Iris pigment epithelial cell (primary cell): ENCODE results near the gene PTCD2.
"Not testable (repeated sequence)": the region's sequence is repeated elsewhere in the genome, so short reads cannot be mapped to it uniquely, and the experiment has no call there.

Experiments used
- DNase-seq: peaks from one replicate; pipeline ENCODE4 v3.0.0-alpha.2; 2011; ENCODE audit warnings: low read depth

The PTCD2 gene

GRCh38 chr5:72380492-72381274 lies 60.5 kb downstream of the PTCD2 start:
- DNase-seq = no peak

GRCh38 chr5:72383280-72383679 lies 63.1 kb downstream of the PTCD2 start:
- peak; percentile 67 for DNase-seq

DNA sequence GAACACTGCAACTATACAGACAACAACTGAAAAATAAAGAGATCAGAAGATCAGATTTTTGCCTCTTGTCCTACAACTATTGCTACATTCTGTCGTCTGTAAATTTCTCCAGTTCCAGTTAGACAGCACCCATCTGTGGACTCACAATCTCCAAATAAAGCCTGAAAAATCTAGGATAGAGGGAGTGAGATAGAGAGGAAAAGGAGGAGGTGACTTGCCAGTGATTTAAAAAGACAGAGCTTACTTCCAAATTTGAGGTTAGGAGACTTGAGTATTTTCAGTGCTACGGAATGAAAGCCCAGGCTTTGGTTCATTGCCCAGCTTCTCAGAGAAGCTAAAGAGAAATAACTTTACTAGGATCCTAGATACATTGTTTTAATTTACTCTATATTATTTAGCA lies 63.6 kb downstream of the PTCD2 start:
- no peak for DNase-seq

- DNase-seq = no peak
Observed at GRCh38 chr5:72386639-72387038, 66.5 kb downstream of the PTCD2 start.

GRCh38 chr5:72387985-72388384 lies 67.8 kb downstream of the PTCD2 start:
- peak; percentile 91 for DNase-seq

- DNase-seq = peak; percentile 51
Observed at GRCh38 chr5:72388646-72389045, 68.5 kb downstream of the PTCD2 start.

DNA sequence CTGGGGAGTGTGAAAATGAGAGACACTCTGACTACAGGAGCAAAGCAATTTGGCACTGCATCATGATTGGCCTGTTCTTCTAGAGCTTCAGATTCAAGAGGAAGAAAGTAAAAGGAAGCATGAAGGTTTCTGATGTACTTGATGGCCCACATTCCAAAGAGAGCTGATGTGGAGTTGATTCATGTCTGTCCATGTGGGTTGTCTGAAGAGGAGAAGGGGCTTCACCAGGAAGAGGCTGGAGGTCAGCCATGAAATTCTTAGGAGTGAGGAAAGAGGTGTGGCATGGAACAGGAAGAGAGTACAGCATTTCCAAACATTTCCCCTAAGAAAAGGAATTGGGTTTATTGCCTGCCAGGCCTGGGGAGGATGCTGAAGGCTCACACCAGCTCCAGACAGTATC lies 70.7 kb downstream of the PTCD2 start:
- DNase-seq = no peak

DNA sequence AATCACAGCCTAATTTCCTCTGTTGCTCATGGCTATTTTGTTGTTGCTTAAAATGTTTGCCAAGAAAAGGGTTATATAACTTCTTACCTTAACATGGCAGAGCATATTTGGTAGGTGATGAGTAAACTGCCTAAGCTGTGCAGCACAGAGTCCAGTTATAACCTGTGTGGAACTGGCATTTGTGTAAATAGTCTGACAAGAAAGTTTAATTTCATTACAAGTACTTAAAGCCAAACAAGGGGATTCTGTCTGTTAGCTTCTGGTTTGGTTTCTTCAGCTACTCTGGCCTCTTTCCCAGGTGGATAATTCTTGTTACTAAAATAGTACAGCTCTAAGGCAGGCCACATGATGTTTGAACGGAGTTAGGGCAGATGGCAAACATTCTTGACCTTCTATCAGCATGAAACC lies 72.2 kb downstream of the PTCD2 start:
- peak; percentile 60 for DNase-seq

DNA sequence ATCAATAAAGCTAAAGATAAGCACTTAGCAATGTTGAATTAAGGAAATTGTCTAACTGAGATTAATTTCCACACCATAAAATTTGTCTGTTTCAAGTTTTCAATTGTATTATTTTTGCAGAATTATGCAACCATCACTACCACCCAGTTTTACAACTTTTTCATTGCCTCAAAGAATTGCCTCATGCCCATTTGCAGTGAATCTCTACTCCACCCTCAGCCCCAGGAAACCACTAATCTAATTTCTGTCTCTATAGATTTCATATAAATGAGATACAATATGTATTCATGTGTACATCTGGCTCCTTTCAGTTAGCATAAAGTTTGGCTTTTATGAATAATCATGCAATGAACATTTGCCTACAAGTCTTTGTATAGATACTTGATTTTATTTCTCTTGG lies 72.9 kb downstream of the PTCD2 start:
- no peak for DNase-seq

DNA sequence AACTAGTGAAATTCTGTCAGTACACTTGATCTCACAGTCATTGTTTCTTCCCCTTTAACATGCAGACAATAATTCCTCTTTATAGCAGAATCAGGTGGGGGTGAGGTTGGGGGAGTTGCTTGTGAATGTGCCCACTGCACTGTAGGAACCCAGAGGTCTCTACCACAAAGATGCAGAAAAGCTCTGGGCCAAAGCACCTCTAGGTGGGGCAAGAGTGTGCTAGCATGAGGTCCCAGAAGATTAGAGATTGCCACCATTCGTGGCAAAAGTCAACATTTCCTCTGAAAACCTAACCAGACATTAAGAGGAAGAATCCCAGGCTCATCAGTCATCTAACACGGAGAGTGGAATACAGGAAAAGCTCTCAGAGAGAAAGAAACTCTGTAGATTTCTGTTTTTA lies 74.5 kb downstream of the PTCD2 start:
- no peak for DNase-seq

GRCh38 chr5:72397836-72398235 lies 77.7 kb downstream of the PTCD2 start:
- DNase-seq = no peak

DNA sequence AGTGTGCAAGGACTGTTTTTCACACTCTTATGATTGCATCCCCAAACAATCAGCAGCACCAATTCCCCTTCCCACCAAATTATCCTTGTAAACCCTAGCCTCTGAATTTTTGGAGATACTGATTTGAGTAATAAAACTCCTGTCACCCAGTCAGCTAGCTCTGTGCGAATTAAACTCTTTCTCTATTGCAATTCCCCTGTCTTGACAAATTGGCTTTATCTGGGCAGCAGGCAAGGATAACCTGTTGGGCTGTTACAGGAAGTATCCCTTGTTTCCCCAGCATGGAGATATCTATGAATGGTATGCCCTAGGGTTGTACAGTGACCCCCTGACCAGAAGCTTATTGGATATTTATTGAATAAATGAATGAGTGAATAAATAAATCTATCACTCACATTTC lies 80.8 kb downstream of the PTCD2 start:
- DNase-seq = no peak

DNA sequence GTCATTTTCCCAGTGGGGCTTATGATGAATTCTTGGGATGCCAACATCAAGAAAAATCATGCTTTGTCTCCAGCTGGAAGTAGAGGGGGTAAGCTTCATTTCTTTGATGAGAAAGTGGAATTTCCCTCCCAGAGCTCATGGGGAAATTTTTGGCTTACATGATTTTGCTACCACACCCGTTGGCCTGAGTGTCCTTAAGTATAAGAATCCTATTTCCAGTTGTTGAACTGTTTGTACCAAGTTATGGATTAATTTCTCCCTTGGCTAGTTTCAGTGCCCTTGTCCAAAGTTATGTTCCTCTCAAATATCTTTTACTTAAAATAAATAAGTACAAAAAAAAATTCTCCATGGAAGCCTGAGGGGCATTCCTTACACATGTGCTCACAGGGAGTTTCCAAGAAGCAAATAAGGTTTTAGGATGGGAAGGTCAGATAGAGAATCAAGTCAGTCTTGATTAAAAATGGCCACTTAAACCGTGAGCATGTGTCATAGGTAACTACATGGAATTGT lies 82.3 kb downstream of the PTCD2 start:
- peak; percentile 70 for DNase-seq

GRCh38 chr5:72402959-72403628 lies 82.9 kb downstream of the PTCD2 start:
- DNase-seq = peak; percentile 52

DNA sequence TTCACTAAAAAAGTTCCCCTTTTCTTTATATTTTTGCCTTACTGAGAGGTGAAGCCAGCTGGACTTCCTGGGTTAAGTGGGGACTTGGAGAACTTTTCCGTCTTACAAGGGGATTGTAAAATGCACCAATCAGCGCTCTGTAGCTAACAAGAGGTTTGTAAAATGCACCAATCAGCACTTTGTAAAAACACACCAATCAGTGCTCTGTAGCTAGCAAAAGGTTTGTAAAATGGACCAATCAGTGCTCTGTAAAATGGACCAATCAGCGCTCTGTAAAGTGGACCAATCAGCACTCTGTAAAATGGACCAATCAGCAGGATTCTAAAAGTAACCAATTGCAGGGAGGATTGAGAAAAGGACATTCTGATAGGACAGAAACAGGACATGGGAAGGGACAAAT lies 84.6 kb downstream of the PTCD2 start:
- not testable (repeated sequence) for DNase-seq

- no peak for DNase-seq
Observed at GRCh38 chr5:72407078-72407477, 86.9 kb downstream of the PTCD2 start.

DNA sequence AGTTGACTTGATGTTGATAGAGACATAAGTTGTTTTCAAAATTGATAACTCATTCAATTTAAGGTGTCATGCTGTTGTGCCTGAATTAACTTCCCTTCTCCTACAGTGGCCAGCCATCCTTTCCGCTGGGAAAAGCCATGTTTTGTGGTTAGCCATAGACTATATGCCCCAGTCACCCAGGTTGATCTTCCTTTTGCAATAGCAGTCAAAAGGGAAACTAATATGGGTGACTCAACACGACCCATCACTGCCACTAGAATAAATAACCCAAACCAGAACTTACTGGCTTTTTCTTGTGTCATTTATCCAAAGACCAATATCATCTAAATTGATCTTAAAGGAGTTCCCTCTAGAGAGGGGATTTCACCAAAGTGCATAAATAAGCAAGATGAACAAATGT lies 87.4 kb downstream of the PTCD2 start:
- no peak for DNase-seq

DNA sequence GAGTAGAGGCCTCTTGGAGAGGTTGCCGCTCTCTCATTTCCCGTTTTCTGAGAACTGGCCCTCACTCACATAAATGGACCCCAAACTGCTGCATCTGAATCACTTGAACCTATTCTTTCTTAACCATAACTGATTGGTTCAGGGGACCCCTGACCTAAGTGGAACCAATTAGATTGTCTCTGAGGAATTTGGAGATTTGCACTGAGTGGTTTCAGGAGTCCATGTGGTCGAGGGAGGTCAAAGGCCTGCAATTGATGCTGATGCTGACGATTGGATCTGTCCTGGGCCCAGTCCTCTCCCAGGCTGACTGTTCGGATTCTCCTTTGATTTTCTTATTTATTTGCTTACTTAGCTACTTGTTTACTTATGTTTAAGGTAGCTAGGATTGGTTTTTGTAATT lies 88.0 kb downstream of the PTCD2 start:
- no peak for DNase-seq

- DNase-seq = peak; percentile 78
Observed at GRCh38 chr5:72408603-72409002, 88.4 kb downstream of the PTCD2 start.

DNA sequence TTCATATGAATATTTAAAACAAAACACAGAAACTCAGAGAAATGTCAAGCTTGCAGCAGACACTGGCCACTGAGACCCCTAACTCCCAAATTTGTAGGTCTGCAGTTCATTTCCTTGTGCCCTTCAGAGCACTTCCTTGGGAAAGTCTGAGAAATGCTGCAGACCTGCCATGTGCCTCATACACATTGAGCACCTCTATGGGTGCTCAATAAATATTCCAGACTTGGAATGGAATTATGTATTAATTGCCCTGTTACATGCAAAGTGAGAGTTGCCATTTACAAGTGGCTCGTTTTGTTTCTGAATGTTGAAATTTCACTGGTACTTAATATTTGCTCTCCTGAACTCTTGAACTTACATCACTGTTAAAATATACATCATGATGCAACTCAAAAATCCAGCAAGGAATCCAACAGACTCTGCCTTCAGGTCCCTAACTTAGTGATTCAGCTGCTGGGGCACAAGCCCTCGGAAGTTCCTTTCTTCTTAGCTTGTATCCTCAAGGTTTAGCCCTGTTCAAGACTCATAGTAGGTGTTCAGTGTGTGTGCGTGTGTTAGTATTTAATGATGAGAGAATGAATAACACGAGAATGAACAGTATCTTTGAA lies 90.6 kb downstream of the PTCD2 start:
- peak; percentile 93 for DNase-seq

GRCh38 chr5:72412283-72413055 lies 92.3 kb downstream of the PTCD2 start:
- peak; percentile 88 for DNase-seq

GRCh38 chr5:72415616-72416325 lies 95.6 kb downstream of the PTCD2 start:
- DNase-seq = no peak
